Loucy (cell line): ENCODE measurements around the gene CALCR.
A peak's percentile ranks its signal among the peaks of the same experiment; 100 is the strongest.

Source experiments
- H2AFZ ChIP-seq: fragments of 200-600 bp; sonication (generic); 2 replicates; pipeline ENCODE4 v1.6.0; 2016; ENCODE audit warnings: antibody characterized with exemption, mild to moderate bottlenecking, low read length, moderate library complexity
- H3F3A ChIP-seq: fragments of 200-600 bp; 2 replicates; pipeline ENCODE4 v1.6.0; 2016; ENCODE audit warnings: antibody characterized with exemption, low read depth, mild to moderate bottlenecking
- H3K27me3 ChIP-seq: fragments of 200-600 bp; sonication (generic); 2 replicates; pipeline ENCODE4 v1.6.1; 2014; ENCODE audit warnings: low read length, mild to moderate bottlenecking; ENCODE audit not compliant: insufficient read depth, poor library complexity, severe bottlenecking
- H3K36me3 ChIP-seq: fragments of 200-600 bp; sonication (generic); 2 replicates; pipeline ENCODE4 v1.6.1; 2016; ENCODE audit warnings: low read length; ENCODE audit not compliant: insufficient read depth
- H3K4me1 ChIP-seq: fragments of 200-600 bp; sonication (generic); 2 replicates; pipeline ENCODE4 v1.5.1; 2014; ENCODE audit warnings: low read length, mild to moderate bottlenecking; ENCODE audit not compliant: insufficient read depth, poor library complexity, severe bottlenecking
- H3K4me2 ChIP-seq: fragments of 200-600 bp; sonication (generic); 2 replicates; pipeline ENCODE4 v1.6.0; 2014; ENCODE audit warnings: antibody characterized with exemption, low read length, low read depth, mild to moderate bottlenecking; ENCODE audit not compliant: poor library complexity, severe bottlenecking
- H3K4me3 ChIP-seq: fragments of 200-600 bp; sonication (generic); 2 replicates; pipeline ENCODE4 v1.5.1; 2014; ENCODE audit warnings: low read length, mild to moderate bottlenecking, mixed read lengths; ENCODE audit not compliant: poor library complexity, severe bottlenecking
- H3K79me2 ChIP-seq: fragments of 200-600 bp; sonication (generic); 2 replicates; pipeline ENCODE4 v1.6.1; 2014; ENCODE audit warnings: low read length; ENCODE audit not compliant: insufficient read depth
- H3K9ac ChIP-seq: fragments of 200-600 bp; sonication (generic); 2 replicates; pipeline ENCODE4 v1.6.0; 2014; ENCODE audit warnings: mild to moderate bottlenecking, low read depth, low read length, moderate library complexity; ENCODE audit not compliant: poor library complexity, severe bottlenecking
- H3K9me2 ChIP-seq: fragments of 200-600 bp; sonication (generic); replicated peaks from 2 replicates; pipeline ENCODE4 v1.6.1; 2016; ENCODE audit warnings: low read depth, low read length, mixed read lengths
- H3K9me3 ChIP-seq: fragments of 200-600 bp; sonication (generic); 2 replicates; pipeline ENCODE4 v1.6.1; 2014; ENCODE audit warnings: mild to moderate bottlenecking, antibody characterized with exemption, low read length, low read depth; ENCODE audit not compliant: insufficient read depth
- H4K20me1 ChIP-seq: fragments of 200-600 bp; sonication (generic); 2 replicates; pipeline ENCODE4 v1.6.0; 2014; ENCODE audit warnings: antibody characterized with exemption, low read length, mild to moderate bottlenecking; ENCODE audit not compliant: insufficient read depth, poor library complexity, severe bottlenecking
- CTCF ChIP-seq: fragments of 200-600 bp; sonication (generic); conservative IDR thresholded peaks from 2 replicates; pipeline ENCODE4 v1.5.1; 2014; ENCODE audit warnings: mild to moderate bottlenecking, antibody characterized with exemption, low read length
- EZH2phosphoT487 ChIP-seq: fragments of 200-600 bp; IDR thresholded peaks from 2 replicates; pipeline ENCODE4 v1.6.1; 2018; ENCODE audit warnings: antibody characterized with exemption, mild to moderate bottlenecking, moderate library complexity, borderline replicate concordance

Gene CALCR

GRCh38 chr7:93551063-93551895 lies 23.2 kb downstream of the CALCR start:
- no peaks in the 10 kb centered on the region for H3K36me3 ChIP-seq
- H3K9me2 ChIP-seq, result no peaks in the 10 kb centered on the region
- TF ChIP-seq CTCF (peak; percentile 81), EZH2phosphoT487 (no peak)
- H3K4me1 ChIP-seq, result no peaks in the 10 kb centered on the region
- no peaks in the 10 kb centered on the region for H3K79me2 ChIP-seq
- H3K4me3 ChIP-seq, result no peak overlapping the region
- no peaks in the 10 kb centered on the region for H3F3A ChIP-seq
- no peak overlapping the region for H3K4me2 ChIP-seq
- no peaks in the 10 kb centered on the region for H3K9me3 ChIP-seq
- H2AFZ ChIP-seq, result no peak overlapping the region
- H3K27me3 ChIP-seq, result peaks cover 19% of the 10 kb centered on the region
- no peaks in the 10 kb centered on the region for H4K20me1 ChIP-seq
- no peak overlapping the region for H3K9ac ChIP-seq

- Histone ChIP-seq H3K9me2 (no peaks in the 10 kb centered on the region), H3K79me2 (no peaks in the 10 kb centered on the region), H3K9me3 (no peaks in the 10 kb centered on the region), H3K4me1 (no peaks in the 10 kb centered on the region), H3F3A (no peaks in the 10 kb centered on the region), H2AFZ (no peak overlapping the region), H3K4me3 (no peak overlapping the region), H3K9ac (no peak overlapping the region), H3K4me2 (no peak overlapping the region), H4K20me1 (no peaks in the 10 kb centered on the region), H3K36me3 (no peaks in the 10 kb centered on the region), H3K27me3 (peaks cover 10% of the 10 kb centered on the region)
- TF ChIP-seq CTCF, result no peak
- TF ChIP-seq EZH2phosphoT487, result no peak
Observed at GRCh38 chr7:93547716-93548115, 26.8 kb downstream of the CALCR start.

GRCh38 chr7:93544691-93545090 lies 29.8 kb downstream of the CALCR start:
- H3F3A ChIP-seq, result no peaks in the 10 kb centered on the region
- no peaks in the 10 kb centered on the region for H3K79me2 ChIP-seq
- H3K36me3 ChIP-seq, result no peaks in the 10 kb centered on the region
- H3K4me3 ChIP-seq, result no peak overlapping the region
- H3K27me3 ChIP-seq, result peaks cover 10% of the 10 kb centered on the region
- no peaks in the 10 kb centered on the region for H3K4me1 ChIP-seq
- H3K9me3 ChIP-seq, result no peaks in the 10 kb centered on the region
- H2AFZ ChIP-seq, result no peak overlapping the region
- H4K20me1 ChIP-seq, result no peaks in the 10 kb centered on the region
- no peak overlapping the region for H3K9ac ChIP-seq
- no peak overlapping the region for H3K4me2 ChIP-seq
- no peak for TF ChIP-seq CTCF
- no peak for TF ChIP-seq EZH2phosphoT487
- no peaks in the 10 kb centered on the region for H3K9me2 ChIP-seq
